Measurements from ENCODE around the gene TFAP2C. TPM values are rescaled to one million over a fixed set of nuclear protein-coding genes. Genes with fewer than 3 reads are reported as not detected.

The TFAP2C gene
- total RNA-seq, result under 0.01 TPM in 1 of 2 replicates, not detected in the other

GRCh38 chr20:56628873-56629463, at the start of gene TFAP2C:
TSS of gene TFAP2C (plus strand) at chr20:56629306. CDS start at chr20:56629545, 239 bp downstream.

Other genes starting within 250 kb of the TFAP2C start
- 5.4 and 5.6 TPM in 2 replicates for gene AURKA, start 237.1 kb upstream of the TFAP2C start, total RNA-seq
- 24.4 and 31.5 TPM in 2 replicates for gene CSTF1, start 236.7 kb upstream of the TFAP2C start, total RNA-seq
- gene CASS4, start 217.0 kb upstream of the TFAP2C start, total RNA-seq, result 0.09 and 0.22 TPM in 2 replicates
- 96.3 and 104 TPM in 2 replicates for gene RTF2, start 160.7 kb upstream of the TFAP2C start, total RNA-seq
- gene FAM209A, start 104.6 kb upstream of the TFAP2C start, total RNA-seq, result 0.17 and 0.22 TPM in 2 replicates
- 0.22 TPM in 1 of 2 replicates, not detected in the other for gene FAM209B, start 96.1 kb upstream of the TFAP2C start, total RNA-seq

Data from dermis lymphatic vessel endothelial cell (primary cell).